ENCODE measurements around the gene GNAL.

DNA sequence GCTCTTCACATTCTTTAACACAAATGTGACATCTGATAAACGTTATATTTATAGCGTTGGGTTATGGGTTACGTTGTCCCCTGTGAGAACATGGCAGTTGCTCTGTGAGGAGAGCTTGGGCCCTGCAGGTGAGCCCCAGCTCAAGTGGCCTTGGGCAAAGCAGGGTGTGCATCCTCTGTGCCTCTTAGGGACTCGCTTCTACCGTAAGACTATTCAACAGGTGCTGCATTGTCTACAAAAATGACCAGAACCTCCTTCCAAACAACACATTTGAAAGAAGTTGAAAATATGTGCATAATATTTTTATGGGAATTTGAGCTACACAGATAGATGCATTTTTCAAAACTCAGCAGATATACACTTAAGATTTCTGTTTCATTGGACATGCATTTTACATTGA lies 145.7 kb downstream of the GNAL start:
- TF ChIP-seq, protein P1, sequence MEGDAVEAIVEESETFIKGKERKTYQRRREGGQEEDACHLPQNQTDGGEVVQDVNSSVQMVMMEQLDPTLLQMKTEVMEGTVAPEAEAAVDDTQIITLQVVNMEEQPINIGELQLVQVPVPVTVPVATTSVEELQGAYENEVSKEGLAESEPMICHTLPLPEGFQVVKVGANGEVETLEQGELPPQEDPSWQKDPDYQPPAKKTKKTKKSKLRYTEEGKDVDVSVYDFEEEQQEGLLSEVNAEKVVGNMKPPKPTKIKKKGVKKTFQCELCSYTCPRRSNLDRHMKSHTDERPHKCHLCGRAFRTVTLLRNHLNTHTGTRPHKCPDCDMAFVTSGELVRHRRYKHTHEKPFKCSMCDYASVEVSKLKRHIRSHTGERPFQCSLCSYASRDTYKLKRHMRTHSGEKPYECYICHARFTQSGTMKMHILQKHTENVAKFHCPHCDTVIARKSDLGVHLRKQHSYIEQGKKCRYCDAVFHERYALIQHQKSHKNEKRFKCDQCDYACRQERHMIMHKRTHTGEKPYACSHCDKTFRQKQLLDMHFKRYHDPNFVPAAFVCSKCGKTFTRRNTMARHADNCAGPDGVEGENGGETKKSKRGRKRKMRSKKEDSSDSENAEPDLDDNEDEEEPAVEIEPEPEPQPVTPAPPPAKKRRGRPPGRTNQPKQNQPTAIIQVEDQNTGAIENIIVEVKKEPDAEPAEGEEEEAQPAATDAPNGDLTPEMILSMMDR (IDR thresholded peaks at IDR 0.05; ENCODE audit: borderline replicate concordance, extremely low read depth, low read length, poor library complexity, severe bottlenecking), result no peak
- no peak for TF ChIP-seq EZH2 (IDR thresholded peaks at IDR 0.05; ENCODE audit: borderline replicate concordance, low read depth, low read length, severe bottlenecking)

Measured in DND-41 (cell line).